ENCODE results near the gene ETFBKMT.

The ETFBKMT gene

GRCh38 chr12:31659087-31659942 lies at the start of gene ETFBKMT:
Gene ETFBKMT (plus strand): TSS chr12:31659688. CDS start chr12:31661954, 2,266 bp downstream.
- peak; percentile 95 for DNase-seq (ENCODE audit: low spot score)

GRCh38 chr12:31612819-31613218 lies 46.7 kb upstream of the ETFBKMT start:
- DNase-seq (ENCODE audit: low spot score), result no peak

- no peak for DNase-seq (ENCODE audit: low spot score)
Measured at GRCh38 chr12:31618228-31619025, 41.1 kb upstream of the ETFBKMT start.

- no peak for DNase-seq (ENCODE audit: low spot score)
Measured at GRCh38 chr12:31620311-31620710, 39.2 kb upstream of the ETFBKMT start.

GRCh38 chr12:31622038-31622437 lies 37.5 kb upstream of the ETFBKMT start:
- no peak for DNase-seq (ENCODE audit: low spot score)

- DNase-seq (ENCODE audit: low spot score), result no peak
Measured at GRCh38 chr12:31626270-31626995, 33.1 kb upstream of the ETFBKMT start.

- DNase-seq (ENCODE audit: low spot score), result no peak
Measured at GRCh38 chr12:31627456-31628054, 31.9 kb upstream of the ETFBKMT start.

- no peak for DNase-seq (ENCODE audit: low spot score)
Measured at GRCh38 chr12:31629756-31630732, 29.4 kb upstream of the ETFBKMT start.

- no peak for DNase-seq (ENCODE audit: low spot score)
Measured at GRCh38 chr12:31631023-31631724, 28.3 kb upstream of the ETFBKMT start.

- no peak for DNase-seq (ENCODE audit: low spot score)
Measured at GRCh38 chr12:31631809-31632208, 27.7 kb upstream of the ETFBKMT start.

GRCh38 chr12:31633464-31633863 lies 26.0 kb upstream of the ETFBKMT start:
- no peak for DNase-seq (ENCODE audit: low spot score)

GRCh38 chr12:31634620-31635019 lies 24.9 kb upstream of the ETFBKMT start:
- no peak for DNase-seq (ENCODE audit: low spot score)

GRCh38 chr12:31641509-31642090 lies 17.9 kb upstream of the ETFBKMT start:
- DNase-seq (ENCODE audit: low spot score), result no peak

- DNase-seq (ENCODE audit: low spot score), result no peak
Measured at GRCh38 chr12:31644536-31644935, 15.0 kb upstream of the ETFBKMT start.

GRCh38 chr12:31645924-31646323 lies 13.6 kb upstream of the ETFBKMT start:
- no peak for DNase-seq (ENCODE audit: low spot score)

GRCh38 chr12:31647086-31647491 lies 12.4 kb upstream of the ETFBKMT start:
- no peak for DNase-seq (ENCODE audit: low spot score)

GRCh38 chr12:31650918-31651317 lies 8.6 kb upstream of the ETFBKMT start:
- no peak for DNase-seq (ENCODE audit: low spot score)

GRCh38 chr12:31651893-31652521 lies 7.5 kb upstream of the ETFBKMT start:
- no peak for DNase-seq (ENCODE audit: low spot score)

GRCh38 chr12:31655208-31655607 lies 4.3 kb upstream of the ETFBKMT start:
- no peak for DNase-seq (ENCODE audit: low spot score)
